Measurements from ENCODE around the gene PNISR. TPM values are rescaled to one million over a fixed set of nuclear protein-coding genes. Genes with fewer than 3 reads are reported as not detected.

PNISR gene, protein sequence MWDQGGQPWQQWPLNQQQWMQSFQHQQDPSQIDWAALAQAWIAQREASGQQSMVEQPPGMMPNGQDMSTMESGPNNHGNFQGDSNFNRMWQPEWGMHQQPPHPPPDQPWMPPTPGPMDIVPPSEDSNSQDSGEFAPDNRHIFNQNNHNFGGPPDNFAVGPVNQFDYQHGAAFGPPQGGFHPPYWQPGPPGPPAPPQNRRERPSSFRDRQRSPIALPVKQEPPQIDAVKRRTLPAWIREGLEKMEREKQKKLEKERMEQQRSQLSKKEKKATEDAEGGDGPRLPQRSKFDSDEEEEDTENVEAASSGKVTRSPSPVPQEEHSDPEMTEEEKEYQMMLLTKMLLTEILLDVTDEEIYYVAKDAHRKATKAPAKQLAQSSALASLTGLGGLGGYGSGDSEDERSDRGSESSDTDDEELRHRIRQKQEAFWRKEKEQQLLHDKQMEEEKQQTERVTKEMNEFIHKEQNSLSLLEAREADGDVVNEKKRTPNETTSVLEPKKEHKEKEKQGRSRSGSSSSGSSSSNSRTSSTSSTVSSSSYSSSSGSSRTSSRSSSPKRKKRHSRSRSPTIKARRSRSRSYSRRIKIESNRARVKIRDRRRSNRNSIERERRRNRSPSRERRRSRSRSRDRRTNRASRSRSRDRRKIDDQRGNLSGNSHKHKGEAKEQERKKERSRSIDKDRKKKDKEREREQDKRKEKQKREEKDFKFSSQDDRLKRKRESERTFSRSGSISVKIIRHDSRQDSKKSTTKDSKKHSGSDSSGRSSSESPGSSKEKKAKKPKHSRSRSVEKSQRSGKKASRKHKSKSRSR
- total RNA-seq (ENCODE audit: low replicate concordance): 266 and 498 TPM in 2 replicates

GRCh38 chr6:99424761-99425646 lies at the start of gene PNISR:
TSS of gene PNISR (minus strand) at chr6:99425308. CDS start at chr6:99414659, 10,649 bp downstream.
- Histone ChIP-seq H3F3A (ENCODE audit: low read depth) (peaks cover 18% of the 10 kb centered on the region), H3K4me3 (peak within 1 kb of the TSS; percentile 86), H4K20me1 (ENCODE audit: low read depth) (peaks cover 46% of the 10 kb centered on the region), H3K27me3 (no peaks in the 10 kb centered on the region), H3K4me1 (peaks cover 21% of the 10 kb centered on the region), H2AFZ (replicated peaks) (peak within 1 kb of the TSS; percentile 94), H3K9me3 (ENCODE audit: low read depth) (no peaks in the 10 kb centered on the region), H3K79me2 (ENCODE audit: low read depth) (peaks cover 58% of the 10 kb centered on the region), H3K4me2 (peak within 1 kb of the TSS; percentile 92), H3K27ac (peak within 1 kb of the TSS; percentile 98), H3K36me3 (no peaks in the 10 kb centered on the region), H3K9ac (peak within 1 kb of the TSS; percentile 97)
- Mint-ChIP-seq H3K27ac (peak within 1 kb of the TSS; percentile 99), H3K4me1 (peaks cover 51% of the 10 kb centered on the region), H3K9me3 (no peaks in the 10 kb centered on the region), H3K27me3 (ENCODE audit: insufficient read depth, low read depth) (no peaks in the 10 kb centered on the region), H3K4me3 (peak within 1 kb of the TSS; percentile 100), H3K36me3 (peaks cover 26% of the 10 kb centered on the region)
- TF ChIP-seq, protein P1, sequence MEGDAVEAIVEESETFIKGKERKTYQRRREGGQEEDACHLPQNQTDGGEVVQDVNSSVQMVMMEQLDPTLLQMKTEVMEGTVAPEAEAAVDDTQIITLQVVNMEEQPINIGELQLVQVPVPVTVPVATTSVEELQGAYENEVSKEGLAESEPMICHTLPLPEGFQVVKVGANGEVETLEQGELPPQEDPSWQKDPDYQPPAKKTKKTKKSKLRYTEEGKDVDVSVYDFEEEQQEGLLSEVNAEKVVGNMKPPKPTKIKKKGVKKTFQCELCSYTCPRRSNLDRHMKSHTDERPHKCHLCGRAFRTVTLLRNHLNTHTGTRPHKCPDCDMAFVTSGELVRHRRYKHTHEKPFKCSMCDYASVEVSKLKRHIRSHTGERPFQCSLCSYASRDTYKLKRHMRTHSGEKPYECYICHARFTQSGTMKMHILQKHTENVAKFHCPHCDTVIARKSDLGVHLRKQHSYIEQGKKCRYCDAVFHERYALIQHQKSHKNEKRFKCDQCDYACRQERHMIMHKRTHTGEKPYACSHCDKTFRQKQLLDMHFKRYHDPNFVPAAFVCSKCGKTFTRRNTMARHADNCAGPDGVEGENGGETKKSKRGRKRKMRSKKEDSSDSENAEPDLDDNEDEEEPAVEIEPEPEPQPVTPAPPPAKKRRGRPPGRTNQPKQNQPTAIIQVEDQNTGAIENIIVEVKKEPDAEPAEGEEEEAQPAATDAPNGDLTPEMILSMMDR (IDR thresholded peaks at IDR 0.05): no peak
- TF ChIP-seq EZH2phosphoT487 (IDR thresholded peaks at IDR 0.05): peak; percentile 30
- TF ChIP-seq EZH2 (IDR thresholded peaks at IDR 0.05): peak; percentile 57
- peak; percentile 97 for DNase-seq (ENCODE audit: low spot score)

- peaks cover 3% of the 10 kb centered on the region for H3K9me3 Mint-ChIP-seq
- Histone ChIP-seq H3K4me2 (no peak overlapping the region), H3K79me2 (ENCODE audit: low read depth) (no peaks in the 10 kb centered on the region), H3K4me1 (no peaks in the 10 kb centered on the region), H3K9ac (no peak overlapping the region), H3K27me3 (no peaks in the 10 kb centered on the region), H4K20me1 (ENCODE audit: low read depth) (no peaks in the 10 kb centered on the region), H3K27ac (no peak overlapping the region), H2AFZ (replicated peaks) (no peak overlapping the region), H3K36me3 (no peaks in the 10 kb centered on the region), H3K4me3 (no peak overlapping the region), H3F3A (ENCODE audit: low read depth) (no peaks in the 10 kb centered on the region), H3K9me3 (ENCODE audit: low read depth) (no peaks in the 10 kb centered on the region)
- peaks cover 5% of the 10 kb centered on the region for H3K36me3 Mint-ChIP-seq
- no peak overlapping the region for H3K4me3 Mint-ChIP-seq
- no peaks in the 10 kb centered on the region for H3K4me1 Mint-ChIP-seq
- no peak for DNase-seq (ENCODE audit: low spot score)
- no peaks in the 10 kb centered on the region for H3K27me3 Mint-ChIP-seq (ENCODE audit: insufficient read depth, low read depth)
- H3K27ac Mint-ChIP-seq: no peak overlapping the region
- TF ChIP-seq EZH2 (IDR thresholded peaks at IDR 0.05): no peak
- TF ChIP-seq, protein P1 (IDR thresholded peaks at IDR 0.05): no peak
- TF ChIP-seq EZH2phosphoT487 (IDR thresholded peaks at IDR 0.05): no peak
Observed at GRCh38 chr6:99473730-99474129, 48.6 kb upstream of the PNISR start.

GRCh38 chr6:99471638-99472037 lies 46.5 kb upstream of the PNISR start:
- H3K36me3 ChIP-seq: no peaks in the 10 kb centered on the region
- Mint-ChIP-seq H3K4me1 (no peaks in the 10 kb centered on the region), H3K27me3 (ENCODE audit: insufficient read depth, low read depth) (no peaks in the 10 kb centered on the region), H3K9me3 (no peaks in the 10 kb centered on the region), H3K27ac (no peak overlapping the region), H3K36me3 (peaks cover 5% of the 10 kb centered on the region), H3K4me3 (no peak overlapping the region)
- no peaks in the 10 kb centered on the region for H3K79me2 ChIP-seq (ENCODE audit: low read depth)
- no peak overlapping the region for H2AFZ ChIP-seq (replicated peaks)
- no peak overlapping the region for H3K27ac ChIP-seq
- no peak overlapping the region for H3K4me3 ChIP-seq
- no peaks in the 10 kb centered on the region for H3K27me3 ChIP-seq
- H4K20me1 ChIP-seq (ENCODE audit: low read depth): no peaks in the 10 kb centered on the region
- H3K4me1 ChIP-seq: no peaks in the 10 kb centered on the region
- TF ChIP-seq EZH2phosphoT487 (IDR thresholded peaks at IDR 0.05): no peak
- no peak for TF ChIP-seq EZH2 (IDR thresholded peaks at IDR 0.05)
- TF ChIP-seq, protein P1 (IDR thresholded peaks at IDR 0.05): no peak
- H3K4me2 ChIP-seq: no peak overlapping the region
- no peak overlapping the region for H3K9ac ChIP-seq
- no peaks in the 10 kb centered on the region for H3K9me3 ChIP-seq (ENCODE audit: low read depth)
- DNase-seq (ENCODE audit: low spot score): no peak
- H3F3A ChIP-seq (ENCODE audit: low read depth): no peaks in the 10 kb centered on the region
